Naive B cell (primary cell): ENCODE data around the gene PPP1R12B. TPM values are rescaled to one million over a fixed set of nuclear protein-coding genes. Genes with fewer than 3 reads are reported as not detected.
A peak's percentile ranks its signal among the peaks of the same experiment; 100 is the strongest.
"Not testable (repeated sequence)": the region's sequence is repeated elsewhere in the genome, so short reads cannot be mapped to it uniquely, and the experiment has no call there.

Source experiments
- ATAC-seq, 2 donors: fragments of 150-1000 bp; cut with Tn5 transposase; 2 replicates each; pipeline ENCODE4 v1.10.0; 2021; ENCODE audit warnings: low read depth in 2 of 2, mild to moderate bottlenecking in 2 of 2, moderate library complexity in 2 of 2
- DNase-seq: peaks from one replicate; pipeline ENCODE4 v3.0.0; 2022
- H3K27ac Mint-ChIP-seq, 6 donors: one replicate each; pipeline ENCODE4 v1.8.0; 2020 to 2022; ENCODE audit warnings: mild to moderate bottlenecking in 6 of 6, mixed read lengths in 6 of 6, moderate library complexity in 5 of 6, inconsistent platforms in 2 of 6
- H3K27me3 Mint-ChIP-seq, 3 donors: one replicate each; pipeline ENCODE4 v1.8.0; 2021 to 2022; ENCODE audit warnings: mixed read lengths in 3 of 3, mild to moderate bottlenecking in 1 of 3
- H3K36me3 Mint-ChIP-seq, 2 donors: one replicate each; pipeline ENCODE4 v1.8.0; 2020 to 2022; ENCODE audit warnings: mixed read lengths in 2 of 2, inconsistent platforms in 1 of 2, mild to moderate bottlenecking in 1 of 2
- H3K4me1 Mint-ChIP-seq, 3 donors: one replicate each; pipeline ENCODE4 v1.8.0; 2020 to 2022; ENCODE audit warnings: mixed read lengths in 3 of 3, inconsistent platforms in 1 of 3, mild to moderate bottlenecking in 1 of 3, moderate library complexity in 1 of 3
- H3K4me3 Mint-ChIP-seq, 8 donors: one replicate each; pipeline ENCODE4 v1.8.0; 2020 to 2022; ENCODE audit warnings: mild to moderate bottlenecking in 8 of 8, mixed read lengths in 8 of 8, moderate library complexity in 8 of 8, inconsistent platforms in 2 of 8
- H3K9me3 Mint-ChIP-seq, 7 donors: one replicate each; pipeline ENCODE4 v1.8.0; 2020 to 2022; ENCODE audit warnings: mixed read lengths in 7 of 7, mild to moderate bottlenecking in 5 of 7, inconsistent platforms in 2 of 7, moderate library complexity in 1 of 7
- polyA plus RNA-seq, 6 donors: library from polyadenylated mRNA; unstranded; fragments of 300-500 nt; fragmentation: Illumina TruSeq; gene quantifications; one replicate each; pipeline ENCODE4 v1.2.3, GENCODE V29; 2021; ENCODE audit warnings: low read depth in 6 of 6

PPP1R12B gene
- polyA plus RNA-seq, 6 donors from 2014 or later = 2.3 to 13.5 (median 6.6) TPM; not detected in 1

DNA sequence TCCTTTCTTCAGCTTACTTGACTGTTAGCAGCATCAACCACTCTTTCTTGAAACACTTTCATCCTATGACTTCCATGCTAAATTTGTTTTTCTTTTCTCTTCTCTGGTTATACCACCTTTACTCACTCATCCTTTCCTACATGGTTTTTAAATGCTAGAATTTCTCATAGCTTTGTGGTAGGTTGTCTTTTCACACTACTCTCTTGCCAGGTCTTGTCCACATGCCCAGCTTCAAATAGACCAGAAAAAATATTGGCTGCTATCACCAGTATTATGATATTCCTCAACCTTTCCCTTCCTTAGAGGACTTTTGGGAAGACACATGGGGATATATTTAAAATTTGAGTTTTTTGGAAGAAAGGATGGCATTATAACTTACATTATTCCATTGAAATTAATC lies 48.8 kb downstream of the PPP1R12B start:
- Mint-ChIP-seq H3K27ac (no peak overlapping the region), H3K4me3 (no peak overlapping the region), H3K36me3 (no peaks in the 10 kb centered on the region), H3K9me3 (no peaks in the 10 kb centered on the region), H3K27me3 (no peaks in the 10 kb centered on the region), H3K4me1 (peaks cover 10 to 15% (median 12%) of the 10 kb centered on the region in 3 donors)
- no peak for DNase-seq
- no peak for ATAC-seq

- not testable (repeated sequence) for DNase-seq, H3K36me3 Mint-ChIP-seq, H3K27me3 Mint-ChIP-seq, H3K9me3 Mint-ChIP-seq, H3K4me3 Mint-ChIP-seq, ATAC-seq
- Mint-ChIP-seq H3K4me1 (peaks cover 10 to 15% (median 13%) of the 10 kb centered on the region in 3 donors), H3K27ac (peak overlapping the region in 1 of 6 donors; percentile 18)
Measured at GRCh38 chr1:202398439-202398838, 49.9 kb downstream of the PPP1R12B start.

DNA sequence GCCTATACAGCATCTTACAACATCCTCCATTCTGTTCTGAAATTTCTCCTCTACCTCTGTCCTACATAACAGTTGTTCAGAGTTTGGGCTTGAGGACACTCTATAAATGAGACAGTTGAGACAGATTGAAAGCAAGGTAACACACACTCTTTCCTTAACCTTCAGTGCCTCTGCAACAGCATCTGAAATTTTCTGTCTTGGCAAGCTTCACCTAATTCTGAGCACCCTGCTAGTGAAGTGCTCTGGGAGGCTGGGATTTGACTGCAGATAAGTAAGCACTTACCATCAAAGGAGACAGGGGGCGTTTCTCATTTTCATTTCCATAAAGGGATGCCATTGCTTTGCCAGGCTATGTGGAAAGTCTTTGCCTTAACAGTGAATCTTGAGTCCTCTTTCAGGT lies 53.3 kb downstream of the PPP1R12B start:
- not testable (repeated sequence) for DNase-seq, H3K36me3 Mint-ChIP-seq, H3K9me3 Mint-ChIP-seq, H3K4me3 Mint-ChIP-seq, H3K27me3 Mint-ChIP-seq, ATAC-seq
- Mint-ChIP-seq H3K4me1 (peaks cover 0 to 16% (median 9%) of the 10 kb centered on the region in 3 donors), H3K27ac (peak overlapping the region in 1 of 6 donors; percentile 88)

GRCh38 chr1:202403381-202403780 lies 54.9 kb downstream of the PPP1R12B start:
- H3K4me3 Mint-ChIP-seq, H3K9me3 Mint-ChIP-seq, H3K27ac Mint-ChIP-seq, ATAC-seq, DNase-seq, H3K27me3 Mint-ChIP-seq, H3K36me3 Mint-ChIP-seq: not testable (repeated sequence)
- H3K4me1 Mint-ChIP-seq = peaks cover 2 to 10% (median 9%) of the 10 kb centered on the region in 3 donors

- ATAC-seq = no peak
- Mint-ChIP-seq H3K27me3 (no peaks in the 10 kb centered on the region), H3K4me3 (no peak overlapping the region), H3K9me3 (no peaks in the 10 kb centered on the region), H3K27ac (no peak overlapping the region), H3K4me1 (peaks cover 6 to 10% (median 9%) of the 10 kb centered on the region in 3 donors), H3K36me3 (no peaks in the 10 kb centered on the region)
- no peak for DNase-seq
Measured at GRCh38 chr1:202405928-202406327, 57.4 kb downstream of the PPP1R12B start.

DNA sequence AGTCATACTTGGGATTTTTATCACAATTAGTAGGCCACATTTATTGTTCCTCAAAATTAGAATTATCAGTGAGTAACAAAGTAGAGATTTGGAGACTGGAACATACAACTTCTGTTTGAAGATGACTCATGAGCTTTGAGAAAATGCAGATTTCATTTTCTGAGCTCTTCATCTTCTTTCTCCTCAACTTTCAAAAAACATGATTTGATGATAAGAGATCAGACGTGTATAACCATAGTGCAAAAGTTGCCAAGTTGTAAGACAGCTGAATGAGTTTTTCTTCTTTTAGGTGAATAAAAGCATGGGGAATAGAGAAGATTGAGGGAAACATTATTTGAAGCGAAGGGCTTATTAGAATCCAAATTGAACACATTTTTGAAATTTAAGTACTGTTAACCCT lies 58.4 kb downstream of the PPP1R12B start:
- not testable (repeated sequence) for H3K27me3 Mint-ChIP-seq, H3K4me3 Mint-ChIP-seq, H3K36me3 Mint-ChIP-seq, DNase-seq, H3K9me3 Mint-ChIP-seq, ATAC-seq, H3K27ac Mint-ChIP-seq
- H3K4me1 Mint-ChIP-seq = peaks cover 6 to 10% (median 9%) of the 10 kb centered on the region in 3 donors

DNA sequence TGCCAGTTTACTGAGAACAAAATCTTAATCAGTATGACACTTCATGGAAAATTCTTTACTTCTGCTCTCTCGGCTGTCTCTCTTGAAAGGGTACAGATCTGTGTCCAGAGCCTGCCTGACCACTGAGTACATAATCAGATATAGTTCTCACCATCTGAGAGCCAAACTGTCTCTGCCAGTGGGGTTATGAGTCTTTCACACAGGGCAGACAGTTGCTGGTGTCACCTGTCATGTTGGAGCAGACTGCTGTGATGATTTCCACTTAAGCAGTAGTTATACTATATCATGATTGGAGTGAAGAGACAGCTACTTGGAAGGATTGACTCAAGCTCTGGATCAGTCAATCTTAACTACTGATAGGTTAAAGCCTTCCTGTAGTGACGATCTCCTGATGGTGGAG lies 58.9 kb downstream of the PPP1R12B start:
- DNase-seq, H3K36me3 Mint-ChIP-seq, H3K27me3 Mint-ChIP-seq, H3K9me3 Mint-ChIP-seq, H3K4me3 Mint-ChIP-seq, H3K4me1 Mint-ChIP-seq, H3K27ac Mint-ChIP-seq, ATAC-seq: not testable (repeated sequence)

DNA sequence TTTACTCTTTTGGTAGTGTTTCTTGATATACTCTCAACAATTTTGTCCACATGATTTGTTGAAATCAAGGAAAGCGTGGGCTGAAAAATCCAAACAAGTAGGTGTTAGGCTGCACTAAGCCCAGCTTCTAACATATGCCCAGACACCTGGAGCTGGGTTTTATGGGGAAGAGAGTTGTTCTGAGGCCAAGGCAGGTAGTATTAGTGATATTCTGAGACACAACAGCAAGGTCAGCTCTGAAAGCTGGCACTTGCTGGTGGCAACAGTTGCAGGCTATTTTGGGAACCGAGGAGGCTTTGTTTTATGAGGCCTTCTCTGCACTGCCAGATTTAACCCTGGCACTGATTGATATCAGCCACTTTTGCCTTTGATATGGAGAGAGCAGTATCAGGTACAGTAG lies 61.8 kb downstream of the PPP1R12B start:
- H3K4me3 Mint-ChIP-seq, ATAC-seq, H3K36me3 Mint-ChIP-seq, H3K27ac Mint-ChIP-seq, DNase-seq, H3K27me3 Mint-ChIP-seq, H3K9me3 Mint-ChIP-seq, H3K4me1 Mint-ChIP-seq: not testable (repeated sequence)

DNA sequence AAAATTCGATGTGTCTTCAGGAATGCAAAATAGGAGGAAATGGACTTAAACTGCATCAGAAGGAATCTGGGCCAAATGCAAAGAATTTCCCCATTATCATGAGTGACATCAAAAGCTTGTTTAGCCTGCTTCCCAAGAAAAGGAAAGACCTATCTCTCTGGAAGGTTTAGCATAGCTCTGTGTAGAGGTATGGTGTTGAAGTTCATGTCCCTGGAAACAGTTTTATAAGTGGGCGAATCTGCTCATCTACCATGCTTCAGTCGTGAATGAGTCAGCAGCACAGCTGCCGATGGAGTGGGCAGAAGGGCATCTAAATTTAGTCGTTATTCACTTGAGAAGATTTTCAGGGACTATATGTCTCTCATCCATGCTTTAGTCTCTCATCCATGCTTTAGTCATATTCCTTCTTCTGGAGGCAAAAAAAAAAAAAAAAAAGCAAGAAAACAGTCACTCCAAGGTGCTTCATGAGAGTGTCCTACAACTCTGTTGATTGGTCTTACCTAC lies 62.4 kb downstream of the PPP1R12B start:
- not testable (repeated sequence) for H3K36me3 Mint-ChIP-seq, H3K4me3 Mint-ChIP-seq, ATAC-seq, H3K27ac Mint-ChIP-seq, H3K27me3 Mint-ChIP-seq, H3K9me3 Mint-ChIP-seq, DNase-seq, H3K4me1 Mint-ChIP-seq

DNA sequence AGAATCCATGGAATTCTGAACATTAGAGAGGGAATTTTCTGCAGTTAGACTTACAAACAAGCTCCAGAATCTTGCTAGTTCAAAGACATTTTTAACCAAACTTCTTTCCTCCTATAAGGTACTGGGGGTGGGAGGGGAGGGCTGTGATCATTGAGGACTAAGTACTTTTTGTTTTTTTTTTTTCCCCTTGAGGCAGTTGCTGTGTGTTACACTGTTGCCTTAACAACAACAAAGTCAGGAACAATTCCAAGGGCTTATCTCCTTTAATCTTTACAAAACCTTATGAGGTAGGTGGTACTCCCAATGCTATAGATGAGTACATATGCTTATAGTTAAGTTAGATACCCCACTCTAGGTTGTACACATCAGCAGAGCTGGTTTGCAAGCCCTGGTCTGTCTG lies 62.9 kb downstream of the PPP1R12B start:
- H3K4me3 Mint-ChIP-seq = no peak overlapping the region
- peak overlapping the region in 1 of 6 donors; percentile 44 for H3K27ac Mint-ChIP-seq
- DNase-seq (no peak), ATAC-seq (no peak)
- H3K9me3 Mint-ChIP-seq = no peaks in the 10 kb centered on the region
- peaks cover 0 to 6% (median 0%) of the 10 kb centered on the region in 3 donors for H3K4me1 Mint-ChIP-seq
- H3K27me3 Mint-ChIP-seq = no peaks in the 10 kb centered on the region
- no peaks in the 10 kb centered on the region for H3K36me3 Mint-ChIP-seq

DNA sequence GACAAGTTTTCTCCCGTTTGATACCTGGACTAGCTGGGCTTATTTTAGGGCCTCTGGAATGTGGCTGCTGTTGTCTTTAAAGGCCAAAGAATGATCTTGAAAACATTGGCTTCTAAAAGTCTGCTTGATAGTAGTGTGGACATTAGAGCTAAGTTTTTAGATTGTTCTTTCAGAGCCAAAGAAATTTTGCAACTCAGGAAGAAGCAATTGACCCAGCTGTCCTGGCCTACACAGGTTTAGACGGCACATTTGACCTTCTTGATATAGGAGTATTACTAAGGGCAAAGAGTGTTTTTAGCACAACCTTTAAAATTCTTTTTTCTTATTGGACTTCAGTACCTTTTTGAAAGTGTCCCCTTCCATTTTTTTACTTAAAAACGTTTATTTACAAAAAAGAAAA lies 63.9 kb downstream of the PPP1R12B start:
- H3K27me3 Mint-ChIP-seq, H3K36me3 Mint-ChIP-seq, DNase-seq, H3K4me3 Mint-ChIP-seq, H3K4me1 Mint-ChIP-seq, H3K27ac Mint-ChIP-seq, ATAC-seq, H3K9me3 Mint-ChIP-seq: not testable (repeated sequence)

GRCh38 chr1:202416641-202417040 lies 68.1 kb downstream of the PPP1R12B start:
- H3K9me3 Mint-ChIP-seq = no peaks in the 10 kb centered on the region
- H3K27ac Mint-ChIP-seq = no peak overlapping the region
- no peaks in the 10 kb centered on the region for H3K27me3 Mint-ChIP-seq
- H3K4me1 Mint-ChIP-seq = no peaks in the 10 kb centered on the region
- no peaks in the 10 kb centered on the region for H3K36me3 Mint-ChIP-seq
- ATAC-seq (no peak), DNase-seq (no peak)
- no peak overlapping the region for H3K4me3 Mint-ChIP-seq

DNA sequence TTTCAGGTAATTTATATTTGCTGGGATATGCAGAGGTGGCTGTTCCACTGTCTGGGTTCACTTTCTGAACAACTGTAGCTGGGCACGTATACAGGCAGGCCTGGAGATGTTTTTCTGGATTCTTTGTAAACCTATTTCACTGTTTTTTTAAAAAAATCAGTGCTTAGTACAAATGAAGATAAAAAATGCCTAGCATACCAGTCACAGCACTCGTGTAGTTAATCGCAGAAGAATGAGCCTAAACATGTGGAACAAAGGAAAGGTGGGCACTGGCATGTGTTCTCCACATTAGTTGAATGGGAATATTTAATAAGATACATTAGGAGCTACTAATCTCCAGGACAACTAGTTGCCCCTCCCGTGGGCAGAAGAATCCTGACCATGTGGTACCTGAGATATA lies 68.6 kb downstream of the PPP1R12B start:
- not testable (repeated sequence) for H3K4me3 Mint-ChIP-seq, H3K4me1 Mint-ChIP-seq, DNase-seq, H3K36me3 Mint-ChIP-seq, H3K27me3 Mint-ChIP-seq, H3K9me3 Mint-ChIP-seq, ATAC-seq
- H3K27ac Mint-ChIP-seq = peak overlapping the region in 1 of 6 donors; percentile 78

DNA sequence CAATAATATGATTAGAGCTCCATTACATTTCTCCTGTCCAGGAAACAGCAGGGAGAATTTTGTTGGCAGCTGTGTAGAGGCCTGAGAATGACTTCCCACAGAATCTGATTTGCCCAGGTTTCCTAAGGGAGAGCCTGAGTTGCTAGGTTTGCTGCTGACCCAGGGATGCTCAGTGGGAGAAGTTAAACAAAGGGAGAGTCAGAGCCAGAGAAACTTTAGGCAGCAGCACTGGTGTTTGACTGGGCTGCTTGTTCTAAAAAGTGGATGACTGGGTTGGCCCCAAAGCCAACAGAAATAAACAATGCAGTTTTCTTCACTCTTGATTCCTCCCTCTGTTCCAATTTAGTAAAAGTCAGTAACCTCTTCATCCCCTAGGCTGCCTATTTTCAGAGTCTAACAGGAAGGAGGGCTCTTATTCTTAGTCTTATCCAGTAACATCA lies 69.3 kb downstream of the PPP1R12B start:
- H3K27me3 Mint-ChIP-seq = not testable (repeated sequence)

DNA sequence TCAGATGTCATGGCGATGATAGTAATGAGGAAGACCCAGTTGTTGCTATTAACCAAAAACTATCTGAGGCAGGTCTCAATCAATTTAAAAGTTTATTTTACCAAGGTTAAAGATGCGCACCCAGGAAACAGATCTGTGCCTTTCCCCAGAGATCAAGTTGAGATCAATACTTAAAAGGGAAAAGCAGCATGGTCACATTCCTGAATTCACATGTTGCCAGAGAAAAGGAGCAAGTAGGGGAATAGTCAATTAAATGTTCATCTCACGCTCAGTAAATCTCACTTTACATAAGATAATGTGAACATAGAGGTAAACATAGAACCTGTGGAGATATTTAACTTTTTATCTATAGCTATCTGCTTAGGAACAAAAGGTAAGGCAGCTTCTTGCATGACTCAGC lies 71.2 kb downstream of the PPP1R12B start:
- H3K4me1 Mint-ChIP-seq, H3K4me3 Mint-ChIP-seq, H3K9me3 Mint-ChIP-seq, DNase-seq, ATAC-seq, H3K36me3 Mint-ChIP-seq, H3K27me3 Mint-ChIP-seq, H3K27ac Mint-ChIP-seq: not testable (repeated sequence)

More for the DNA sequence above, 69.3 kb downstream of the PPP1R12B start:
- H3K4me3 Mint-ChIP-seq, H3K27ac Mint-ChIP-seq, H3K9me3 Mint-ChIP-seq, ATAC-seq, DNase-seq, H3K36me3 Mint-ChIP-seq, H3K4me1 Mint-ChIP-seq: not testable (repeated sequence)
